HG02938 (cell line): ENCODE measurements around the gene CDHR3.

Experiments
- ATAC-seq: cut with Tn5 transposase; IDR thresholded peaks from one replicate; pipeline ENCODE4 v1.9.1; 2021; ENCODE audit warnings: mild to moderate bottlenecking, moderate library complexity; ENCODE audit not compliant: unreplicated experiment

Gene CDHR3

GRCh38 chr7:106082087-106082854, 119.2 kb downstream of the CDHR3 start:
- ATAC-seq = no peak
